Embryonic facial prominence (tissue), 1 donor: ENCODE data around the gene CCDC30.
"Not testable (repeated sequence)": the region's sequence is repeated elsewhere in the genome, so short reads cannot be mapped to it uniquely, and the experiment has no call there.

Experiments
- DNase-seq: peaks from one replicate; pipeline ENCODE4 v3.0.0-alpha.2; 2016; ENCODE audit errors: extremely low spot score

The CCDC30 gene

DNA sequence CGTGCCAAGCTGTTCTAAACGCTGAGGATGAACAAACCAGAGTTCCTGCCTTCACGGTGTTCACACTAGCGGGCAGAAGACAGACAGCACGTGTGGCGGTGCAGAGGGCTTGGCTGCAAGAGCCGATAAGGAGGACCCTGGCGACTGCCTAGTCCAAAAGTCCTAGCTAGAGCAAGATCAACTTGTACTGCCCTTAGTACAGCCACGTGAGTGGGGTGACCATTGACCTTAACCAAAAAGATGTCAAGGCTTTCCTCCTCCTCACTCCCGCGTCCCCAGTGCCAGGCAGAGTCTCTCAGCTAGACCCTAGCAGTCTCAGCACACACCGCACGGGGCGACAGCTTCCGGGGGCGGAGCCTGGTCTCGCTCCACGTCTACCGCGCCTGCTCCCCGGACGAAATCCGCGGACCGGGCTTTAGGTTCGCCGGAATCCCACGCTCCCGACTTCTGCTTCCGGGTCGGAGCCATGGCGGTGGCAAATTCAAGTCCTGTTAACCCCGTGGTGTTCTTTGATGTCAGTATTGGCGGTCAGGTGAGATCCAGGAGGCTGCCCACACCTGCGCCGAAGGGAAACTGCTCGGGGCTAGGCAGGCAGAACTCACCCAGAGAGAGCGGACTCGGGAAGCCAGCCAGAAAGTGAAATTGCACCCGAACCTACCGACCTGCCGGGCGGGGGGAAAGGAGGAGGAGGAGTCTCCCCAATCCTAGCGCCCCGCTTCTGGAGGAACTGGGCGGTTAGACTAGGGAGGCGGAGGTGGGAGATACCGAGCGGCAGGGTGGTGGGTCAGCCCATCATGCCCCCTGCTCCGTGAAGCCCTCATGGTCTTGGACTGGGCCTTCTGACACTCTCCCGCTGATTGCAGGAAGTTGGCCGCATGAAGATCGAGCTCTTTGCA is 195.1 kb downstream of the CCDC30 start, which contains the start of gene PPIH:
TSS of gene PPIH (plus strand) at position 443 of the 896 bp plus-strand sequence. CDS start at position 467, 24 bp downstream.
- DNase-seq, result peak; percentile 85

DNA sequence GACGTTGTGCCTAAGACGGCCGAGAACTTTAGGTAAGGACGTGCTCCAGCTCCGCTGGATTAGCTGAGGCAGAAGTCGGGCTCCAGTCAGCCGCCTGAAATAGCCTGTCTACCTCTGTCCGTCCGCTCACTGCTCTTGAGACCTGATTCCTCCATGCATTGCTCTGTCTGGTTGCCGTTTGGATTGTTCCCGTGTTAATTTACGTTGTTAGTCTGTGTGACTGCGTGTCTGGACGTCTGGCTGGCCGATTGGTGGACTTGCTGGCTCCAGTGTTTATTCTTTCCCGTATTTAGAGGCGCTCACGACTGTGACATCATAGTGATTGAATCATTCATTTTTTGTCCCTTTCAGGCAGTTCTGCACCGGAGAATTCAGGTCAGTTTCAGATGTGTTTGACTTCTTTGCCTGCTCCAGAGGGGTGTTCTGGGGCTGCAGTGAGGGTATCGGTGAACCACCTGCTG is 195.8 kb downstream of the CCDC30 start:
- DNase-seq, result no peak

DNA sequence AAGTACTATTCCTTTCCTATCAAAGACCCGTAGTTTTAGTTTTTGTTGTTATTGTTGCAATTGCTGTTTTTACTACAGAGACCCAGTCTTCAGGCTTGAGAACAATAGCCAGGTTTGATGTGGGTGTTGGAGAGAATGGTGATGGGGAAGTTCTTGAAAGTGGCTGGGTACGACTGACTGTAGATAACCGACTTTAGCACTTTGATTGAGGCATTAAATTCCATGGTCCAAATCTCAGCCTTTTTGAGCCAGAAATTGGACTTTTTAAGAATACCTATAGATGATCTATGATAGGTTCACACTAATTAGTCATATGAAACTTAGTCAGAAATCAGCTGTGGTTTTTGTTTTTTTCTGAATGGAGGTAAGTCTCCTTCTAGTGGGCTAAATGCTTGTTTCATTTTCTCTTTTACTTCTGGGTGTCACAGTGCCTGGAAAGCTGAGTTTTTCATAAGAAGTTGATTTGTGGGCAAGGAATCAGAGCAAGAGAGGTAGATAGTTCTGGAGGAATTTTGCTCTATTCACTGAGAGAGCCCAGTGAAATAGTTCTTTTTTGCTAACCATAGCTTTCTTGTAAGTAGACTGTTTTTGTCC is 197.9 kb downstream of the CCDC30 start:
- DNase-seq, result no peak

DNA sequence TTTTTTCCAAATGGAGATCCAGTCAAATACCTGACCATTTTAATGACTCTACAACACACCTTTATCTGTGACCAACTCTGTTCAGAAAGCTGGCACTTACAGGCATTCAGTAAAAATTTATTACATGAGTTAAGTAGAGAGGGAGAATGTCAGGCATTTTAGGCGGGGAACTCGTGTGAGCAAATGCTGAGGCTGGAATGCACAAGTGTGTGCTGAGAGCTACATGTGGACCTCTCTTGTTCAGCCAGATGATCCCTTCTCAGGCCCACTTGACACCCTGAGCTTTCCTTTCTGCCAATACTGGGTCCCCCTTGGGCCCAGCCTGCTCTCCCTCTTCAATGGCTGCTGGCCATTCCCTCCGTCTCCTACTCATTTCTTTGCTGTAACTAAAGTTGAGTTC is 206.8 kb downstream of the CCDC30 start:
- no peak for DNase-seq

DNA sequence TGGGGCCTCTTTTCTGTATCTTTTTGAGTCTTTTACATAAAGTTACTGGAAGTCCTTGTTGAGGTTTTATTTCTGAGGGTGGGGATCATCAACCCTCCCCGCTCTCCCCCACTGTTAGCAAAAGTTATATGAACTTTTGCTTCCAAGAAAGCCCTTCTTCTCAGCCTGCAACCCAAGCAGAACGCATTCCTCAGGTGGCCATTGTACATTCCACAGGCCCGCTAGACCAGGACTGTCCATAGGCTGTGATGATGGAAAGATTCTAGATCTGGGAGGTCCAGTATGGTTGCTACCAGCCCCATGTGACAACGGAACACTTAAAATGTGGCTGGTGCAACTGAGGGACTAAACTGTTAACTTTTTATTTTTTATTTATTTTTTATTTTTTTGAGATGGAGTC is 207.3 kb downstream of the CCDC30 start:
- no peak for DNase-seq

DNA sequence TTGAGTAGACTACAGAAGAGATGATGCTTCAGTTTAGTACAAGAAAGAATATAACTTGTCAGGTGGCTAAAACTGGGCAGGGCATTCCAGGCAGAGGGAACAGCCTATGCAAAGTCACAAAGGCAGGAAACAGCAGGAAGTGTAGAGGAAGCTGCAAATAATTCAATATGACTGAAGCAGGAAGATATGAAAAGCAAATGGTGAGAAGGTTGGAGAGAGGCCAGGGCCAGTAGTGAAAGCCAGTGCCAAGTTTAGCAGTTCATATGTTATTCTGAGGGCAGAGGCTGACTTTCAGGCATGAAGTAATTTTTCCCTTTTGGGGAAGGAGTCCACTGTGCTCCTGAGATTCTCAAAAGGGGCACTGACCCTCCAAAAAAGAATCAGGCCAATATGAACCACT is 211.1 kb downstream of the CCDC30 start:
- DNase-seq, result no peak

GRCh38 chr1:42674682-42675081 is 211.6 kb downstream of the CCDC30 start:
- DNase-seq, result no peak

- no peak for DNase-seq
These were observed 212.4 kb downstream of the CCDC30 start for GRCh38 chr1:42675467-42675866.

- DNase-seq, result no peak
These were observed 213.5 kb downstream of the CCDC30 start for GRCh38 chr1:42676534-42677087.

DNA sequence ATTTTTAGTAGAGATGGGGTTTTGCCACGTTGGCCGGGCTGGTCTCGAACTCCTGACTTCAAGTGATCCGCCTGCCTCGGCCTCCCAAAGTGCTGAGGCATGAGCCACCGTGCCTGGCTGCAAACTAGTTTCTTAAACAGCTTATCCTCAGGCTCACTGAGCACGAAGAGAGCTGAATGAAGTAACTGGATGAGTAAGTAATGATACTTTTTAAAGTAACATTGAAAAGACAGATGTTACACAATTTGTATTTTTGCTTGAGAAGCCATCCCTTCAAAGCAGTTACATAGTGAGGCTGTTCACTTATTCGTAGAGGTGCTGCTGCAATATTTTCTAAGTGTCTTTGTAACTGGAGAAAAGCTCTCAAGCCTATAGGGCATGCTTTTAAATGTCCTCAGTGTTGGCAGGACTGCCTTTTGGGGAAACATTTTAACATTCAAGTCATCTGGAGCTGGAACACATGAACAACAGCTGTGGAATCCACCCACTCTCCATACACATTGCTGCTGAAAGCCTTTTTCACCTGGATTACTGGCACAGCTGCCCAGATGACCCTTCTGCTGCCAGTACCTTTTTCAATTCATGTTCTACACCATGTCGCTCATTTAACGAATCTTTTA is 216.4 kb downstream of the CCDC30 start:
- no peak for DNase-seq

GRCh38 chr1:42680055-42680454 is 217.0 kb downstream of the CCDC30 start:
- DNase-seq, result no peak

DNA sequence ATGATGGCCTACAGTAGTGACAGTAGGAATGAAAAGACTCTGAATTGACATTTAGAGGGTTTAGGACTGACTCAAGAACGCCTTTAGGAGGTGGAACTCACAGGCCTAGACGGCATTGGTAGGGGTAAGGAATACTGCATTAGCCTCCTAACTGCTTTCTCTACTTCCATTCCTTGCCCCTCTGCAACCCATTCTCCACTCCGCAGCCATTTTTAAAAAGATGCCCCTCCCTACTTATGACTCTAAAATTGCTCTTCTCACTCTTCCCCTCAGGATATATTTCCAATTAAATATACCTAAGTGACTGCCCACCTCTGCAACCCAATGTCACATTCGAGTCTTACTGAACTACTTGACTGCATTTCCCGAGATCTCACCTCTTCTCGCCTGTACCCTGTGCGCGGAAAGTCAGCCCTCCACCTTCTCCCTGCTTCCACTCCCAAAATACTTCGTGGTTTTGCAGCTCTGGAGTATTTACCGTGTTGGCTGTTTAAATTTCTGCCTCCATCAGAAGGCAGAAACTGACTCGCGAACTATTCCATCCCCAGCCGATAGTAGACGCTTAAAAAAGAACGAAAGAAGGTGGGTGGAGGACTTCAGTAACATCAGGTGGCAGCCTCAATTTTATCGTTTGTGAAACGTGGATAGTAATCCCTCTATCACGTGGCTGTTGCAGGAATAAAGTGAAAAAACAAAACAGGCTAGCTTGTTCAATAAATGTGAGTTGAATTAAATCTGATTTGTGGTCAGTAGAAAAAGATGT is 218.0 kb downstream of the CCDC30 start:
- peak; percentile 16 for DNase-seq

DNA sequence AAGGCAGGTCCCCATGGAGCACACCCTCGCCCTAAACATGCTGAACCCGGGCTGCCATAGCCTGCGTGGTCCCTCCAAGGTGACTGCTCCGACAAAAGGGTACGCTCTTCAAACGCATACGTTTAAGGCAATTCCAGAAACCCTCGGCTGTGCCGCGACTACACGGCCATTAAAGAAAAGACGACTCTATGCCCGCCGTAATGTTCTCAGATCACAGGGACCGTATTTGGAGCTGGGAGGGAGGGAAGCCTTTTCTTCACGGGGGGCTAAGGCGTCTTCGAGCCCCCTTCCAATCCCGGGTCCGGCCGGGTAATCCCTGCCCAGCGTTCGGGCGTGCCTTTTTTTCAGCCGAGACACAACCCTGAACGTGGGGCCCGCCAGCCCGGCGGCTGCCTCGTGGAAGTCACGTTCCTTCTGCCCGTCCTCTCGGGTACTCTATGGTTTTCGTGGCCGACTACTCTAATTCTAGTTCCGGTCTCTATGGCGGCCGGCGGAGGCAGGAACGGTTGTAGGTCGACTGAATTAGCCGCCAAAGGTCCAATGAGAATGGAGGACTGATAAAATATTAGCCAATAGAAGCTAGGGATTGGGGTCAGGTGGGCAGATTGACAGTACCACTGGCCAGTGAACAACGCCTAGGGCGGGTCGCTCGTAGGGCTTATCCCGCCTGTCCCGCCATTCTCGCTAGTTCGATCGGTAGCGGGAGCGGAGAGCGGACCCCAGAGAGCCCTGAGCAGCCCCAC is 218.8 kb downstream of the CCDC30 start, which contains the start of gene YBX1:
TSS of gene YBX1 (plus strand) at position 678 of the 743 bp plus-strand sequence. CDS start 148 bp downstream, outside the sequence.
- DNase-seq, result peak; percentile 98

DNA sequence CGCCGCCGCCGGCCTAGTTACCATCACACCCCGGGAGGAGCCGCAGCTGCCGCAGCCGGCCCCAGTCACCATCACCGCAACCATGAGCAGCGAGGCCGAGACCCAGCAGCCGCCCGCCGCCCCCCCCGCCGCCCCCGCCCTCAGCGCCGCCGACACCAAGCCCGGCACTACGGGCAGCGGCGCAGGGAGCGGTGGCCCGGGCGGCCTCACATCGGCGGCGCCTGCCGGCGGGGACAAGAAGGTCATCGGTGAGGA is 219.3 kb downstream of the CCDC30 start:
- not testable (repeated sequence) for DNase-seq

GRCh38 chr1:42682739-42683531 is 219.8 kb downstream of the CCDC30 start:
- DNase-seq, result no peak

DNA sequence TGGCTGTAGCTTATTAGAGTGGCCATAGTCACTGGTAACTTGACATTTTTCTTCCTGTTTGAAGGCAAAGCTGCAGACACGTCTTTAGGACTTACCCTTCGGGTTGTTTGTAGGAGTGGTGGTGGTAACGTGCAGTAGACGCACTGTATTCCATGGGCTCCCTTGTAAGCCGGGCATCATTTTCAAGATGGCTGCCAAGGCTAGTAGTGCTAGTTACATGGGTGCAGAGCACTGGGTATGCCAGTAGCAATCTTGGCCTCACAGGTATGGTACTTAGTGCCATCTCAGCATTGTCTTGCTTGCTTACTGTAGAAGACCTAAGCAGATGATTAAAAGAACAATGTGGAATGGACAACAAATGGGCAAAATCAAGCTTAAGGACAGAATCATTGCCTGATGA is 221.1 kb downstream of the CCDC30 start:
- no peak for DNase-seq

- DNase-seq, result no peak
These were observed 223.3 kb downstream of the CCDC30 start for GRCh38 chr1:42686418-42686817.

GRCh38 chr1:42689912-42690311 is 226.8 kb downstream of the CCDC30 start:
- no peak for DNase-seq

GRCh38 chr1:42690477-42691156 is 227.5 kb downstream of the CCDC30 start:
- no peak for DNase-seq

DNA sequence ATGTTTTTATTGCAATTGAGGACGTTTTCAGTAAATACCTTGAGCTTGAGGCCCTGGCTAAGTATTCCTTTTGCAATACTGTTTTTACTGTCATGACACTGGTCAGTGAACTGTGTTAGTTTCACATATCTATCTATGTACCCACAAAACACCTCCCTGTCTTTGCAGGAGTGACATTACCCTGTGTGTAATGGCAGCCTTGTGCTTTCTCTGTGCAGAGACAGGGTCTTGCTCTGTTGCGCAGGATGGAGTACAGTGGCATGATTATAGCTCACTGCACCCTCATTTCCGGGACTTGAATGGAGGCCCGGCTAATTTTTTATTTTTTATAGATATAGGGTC is 228.0 kb downstream of the CCDC30 start:
- no peak for DNase-seq
